ENCODE data around the gene E2F3.
A peak's percentile ranks its signal among the peaks of the same experiment; 100 is the strongest.

Gene E2F3

GRCh38 chr6:20402342-20403069 is 827 bp downstream of the E2F3 start (continued):
- TF ChIP-seq ZBTB1 (tag by site-specific recombination; IDR thresholded peaks at IDR 0.05) = no peak
- no peak for TF ChIP-seq ZNF623 (tag by site-specific recombination; IDR thresholded peaks at IDR 0.05)
- no peak for TF ChIP-seq ZNF768 (tag by site-specific recombination; IDR thresholded peaks at IDR 0.05)
- TF ChIP-seq ZNF16 (tag by site-specific recombination; IDR thresholded peaks at IDR 0.05; ENCODE audit: low read depth) = no peak
- TF ChIP-seq ZNF221 (tag by site-specific recombination; IDR thresholded peaks at IDR 0.05; ENCODE audit: borderline replicate concordance) = no peak
- TF ChIP-seq ZNF404 (tag by site-specific recombination; IDR thresholded peaks at IDR 0.05) = no peak
- TF ChIP-seq ZNF274 (IDR thresholded peaks at IDR 0.05; ENCODE audit: low read length) = no peak
- no peak for TF ChIP-seq ZNF274 (tag by site-specific recombination; IDR thresholded peaks at IDR 0.05; ENCODE audit: borderline replicate concordance)
- peak; percentile 51 for TF ChIP-seq SP2 (tag by site-specific recombination; IDR thresholded peaks at IDR 0.05)
- TF ChIP-seq, protein P1, sequence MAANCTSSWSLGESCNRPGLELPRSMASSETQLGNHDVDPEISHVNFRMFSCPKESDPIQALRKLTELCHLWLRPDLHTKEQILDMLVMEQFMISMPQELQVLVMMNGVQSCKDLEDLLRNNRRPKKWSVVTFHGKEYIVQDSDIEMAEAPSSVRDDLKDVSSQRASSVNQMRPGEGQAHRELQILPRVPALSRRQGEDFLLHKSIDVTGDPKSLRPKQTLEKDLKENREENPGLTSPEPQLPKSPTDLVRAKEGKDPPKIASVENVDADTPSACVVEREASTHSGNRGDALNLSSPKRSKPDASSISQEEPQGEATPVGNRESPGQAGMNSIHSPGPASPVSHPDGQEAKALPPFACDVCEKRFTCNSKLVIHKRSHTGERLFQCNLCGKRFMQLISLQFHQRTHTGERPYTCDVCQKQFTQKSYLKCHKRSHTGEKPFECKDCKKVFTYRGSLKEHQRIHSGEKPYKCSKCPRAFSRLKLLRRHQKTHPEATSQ (tag by site-specific recombination; IDR thresholded peaks at IDR 0.05) = no peak
- no peak for TF ChIP-seq ZNF621 (tag by site-specific recombination; IDR thresholded peaks at IDR 0.05)
- no peak for TF ChIP-seq ZNF529 (tag by site-specific recombination; IDR thresholded peaks at IDR 0.05; ENCODE audit: insufficient replicate concordance)
- TF ChIP-seq ZNF23 (tag by site-specific recombination; IDR thresholded peaks at IDR 0.05; ENCODE audit: borderline replicate concordance) = no peak
- TF ChIP-seq ZBTB21 (tag by site-specific recombination; IDR thresholded peaks at IDR 0.05) = no peak
- TF ChIP-seq ZNF398 (tag by site-specific recombination; IDR thresholded peaks at IDR 0.05) = peak; percentile 29
- TF ChIP-seq ZNF354C (tag by site-specific recombination; IDR thresholded peaks at IDR 0.05; ENCODE audit: borderline replicate concordance, low read depth) = no peak

DNA sequence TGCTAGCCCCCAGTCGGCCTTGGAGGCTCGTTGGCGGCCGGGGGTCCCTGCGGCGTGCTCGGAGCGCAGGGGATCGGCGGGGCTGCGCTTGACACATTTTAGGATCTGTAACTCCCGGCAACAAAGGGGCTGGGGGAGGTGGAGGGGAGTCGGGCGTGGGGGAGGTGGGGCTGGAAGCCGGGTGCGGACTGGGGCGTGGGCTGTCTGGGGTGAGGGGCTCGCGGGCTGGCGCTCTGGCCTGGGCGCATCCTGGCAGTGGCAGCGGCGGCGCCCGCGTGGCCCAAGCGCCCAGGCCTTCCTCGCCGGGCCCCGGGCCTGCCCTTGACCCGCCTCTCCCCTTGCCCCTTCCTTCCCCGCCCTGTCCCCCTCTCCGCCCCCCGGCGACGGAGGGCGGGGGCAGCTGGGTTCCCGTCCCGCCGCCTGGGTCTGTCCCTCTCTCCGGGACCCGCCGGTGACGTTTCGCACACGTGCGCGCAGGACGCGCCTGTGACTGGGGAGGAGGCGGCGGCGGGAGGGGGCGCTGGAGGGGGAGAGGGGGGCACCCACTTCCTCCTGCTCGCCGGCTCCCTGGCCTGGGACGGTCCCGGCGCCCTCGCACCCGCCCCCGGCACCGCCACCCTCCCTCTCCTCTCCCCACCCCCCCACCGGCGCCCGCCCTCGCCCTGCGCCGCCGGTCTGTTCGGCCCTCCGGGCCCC is 1.5 kb downstream of the E2F3 start:
- Histone ChIP-seq H3K9me3 (ENCODE audit: control insufficient read depth, insufficient read depth, low read depth, low read length) (no peaks in the 10 kb centered on the region), H3K36me3 (ENCODE audit: control insufficient read depth in 2 of 2, insufficient read depth in 1 of 2, low read length in 2 of 2) (peaks cover 7 to 28% of the 10 kb centered on the region in 2 experiments)
- CTCF ChIA-PET = interaction anchor here (0.7 to 4.6 kb wide), 4 partner anchors 70 to 125 kb away, joined by 3 to 30 read pairs (median 8); no protein-coding TSS in a partner anchor
- TF ChIP-seq ZSCAN4 (tag by site-specific recombination; IDR thresholded peaks at IDR 0.05) = no peak
- no peak for TF ChIP-seq ZNF654 (tag by site-specific recombination; IDR thresholded peaks at IDR 0.05; ENCODE audit: low read depth)
- TF ChIP-seq ZNF521 (tag by site-specific recombination; IDR thresholded peaks at IDR 0.05) = no peak
- no peak for TF ChIP-seq FEZF1 (tag by site-specific recombination; IDR thresholded peaks at IDR 0.05)
- 0 out of 2 replicates have a peak, but pooled peaks have one; percentile 3 for TF ChIP-seq ZXDB (tag by site-specific recombination; IDR thresholded peaks at IDR 0.05)
- no peak for TF ChIP-seq ZNF132 (tag by site-specific recombination; IDR thresholded peaks at IDR 0.05; ENCODE audit: borderline replicate concordance)
- peak; percentile 86 for TF ChIP-seq KLF8 (tag by site-specific recombination; IDR thresholded peaks at IDR 0.05)
- TF ChIP-seq TRIM28 (IDR thresholded peaks at IDR 0.05; ENCODE audit: borderline replicate concordance, low read length) = no peak
- TF ChIP-seq, protein P2, sequence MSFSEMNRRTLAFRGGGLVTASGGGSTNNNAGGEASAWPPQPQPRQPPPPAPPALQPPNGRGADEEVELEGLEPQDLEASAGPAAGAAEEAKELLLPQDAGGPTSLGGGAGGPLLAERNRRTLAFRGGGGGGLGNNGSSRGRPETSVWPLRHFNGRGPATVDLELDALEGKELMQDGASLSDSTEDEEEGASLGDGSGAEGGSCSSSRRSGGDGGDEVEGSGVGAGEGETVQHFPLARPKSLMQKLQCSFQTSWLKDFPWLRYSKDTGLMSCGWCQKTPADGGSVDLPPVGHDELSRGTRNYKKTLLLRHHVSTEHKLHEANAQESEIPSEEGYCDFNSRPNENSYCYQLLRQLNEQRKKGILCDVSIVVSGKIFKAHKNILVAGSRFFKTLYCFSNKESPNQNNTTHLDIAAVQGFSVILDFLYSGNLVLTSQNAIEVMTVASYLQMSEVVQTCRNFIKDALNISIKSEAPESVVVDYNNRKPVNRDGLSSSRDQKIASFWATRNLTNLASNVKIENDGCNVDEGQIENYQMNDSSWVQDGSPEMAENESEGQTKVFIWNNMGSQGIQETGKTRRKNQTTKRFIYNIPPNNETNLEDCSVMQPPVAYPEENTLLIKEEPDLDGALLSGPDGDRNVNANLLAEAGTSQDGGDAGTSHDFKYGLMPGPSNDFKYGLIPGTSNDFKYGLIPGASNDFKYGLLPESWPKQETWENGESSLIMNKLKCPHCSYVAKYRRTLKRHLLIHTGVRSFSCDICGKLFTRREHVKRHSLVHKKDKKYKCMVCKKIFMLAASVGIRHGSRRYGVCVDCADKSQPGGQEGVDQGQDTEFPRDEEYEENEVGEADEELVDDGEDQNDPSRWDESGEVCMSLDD (tag by site-specific recombination; IDR thresholded peaks at IDR 0.05) = 0 out of 2 replicates have a peak, but pooled peaks have one; percentile 8
- TF ChIP-seq SP3 (tag by site-specific recombination; IDR thresholded peaks at IDR 0.05) = peak; percentile 85
- TF ChIP-seq ZBTB20 (tag by site-specific recombination; IDR thresholded peaks at IDR 0.05) = peak; percentile 78; the same call in 1 of the 2 replicates
- no peak for TF ChIP-seq ZSCAN23 (tag by site-specific recombination; IDR thresholded peaks at IDR 0.05)

More for the DNA sequence above, 1.5 kb downstream of the E2F3 start:
- H3K4me1 ChIP-seq (ENCODE audit: control insufficient read depth, insufficient read depth, low read length) = no peaks in the 10 kb centered on the region
- peak overlapping the region; percentile 100 for H3K27ac ChIP-seq (ENCODE audit: extremely low read depth, low read depth, low read length)
- H3K4me3 ChIP-seq (ENCODE audit: low read depth, low read length) = peak overlapping the region; percentile 94
- POLR2A ChIA-PET = interaction anchor here (0.6 to 1.8 kb wide), 12 partner anchors 22 to 1479 kb away, joined by 3 to 7 read pairs (median 4); partner anchors contain the start of genes CDKAL1 and SOX4
